H1 (cell line): ENCODE results near the gene UBC. TPM values are rescaled to one million over a fixed set of nuclear protein-coding genes. Genes with fewer than 3 reads are reported as not detected.

Experiments used
- BACH1 ChIP-seq: IDR thresholded peaks from 2 replicates; pipeline ENCODE4 v1.6.1; 2012; ENCODE audit warnings: low read length, improper control_type of control experiment
- BRCA1 ChIP-seq: IDR thresholded peaks from 2 replicates; pipeline ENCODE4 v1.6.1; 2012; ENCODE audit warnings: low read depth, low read length, improper control_type of control experiment
- CBX5 ChIP-seq: fragments of 300-800, 300-1000 bp; sonication (generic); IDR thresholded peaks from 2 replicates; pipeline ENCODE4 v1.7.1; 2016; ENCODE audit warnings: antibody characterized with exemption, low read length, low read depth
- CHD1 ChIP-seq: IDR thresholded peaks from 2 replicates; pipeline ENCODE4 v1.6.1; 2012; ENCODE audit warnings: low read depth, low read length, improper control_type of control experiment
- EP300 ChIP-seq, 2 experiments: IDR thresholded peaks; 1 replicate in 1 of 2; 2 replicates in 1 of 2; pipeline ENCODE4 v1.6.1; 2011 to 2012; ENCODE audit warnings: low read depth in 2 of 2, low read length in 2 of 2, mild to moderate bottlenecking in 2 of 2, borderline replicate concordance in 1 of 2, inconsistent platforms in 1 of 2, moderate library complexity in 1 of 2
- HDAC2 ChIP-seq, 2 experiments: fragments of 300-600 bp in 1 of 2; sonication (generic) in 1 of 2; IDR thresholded peaks; 2 replicates each; pipeline ENCODE4 v1.6.1; 2011 to 2012; ENCODE audit warnings: low read depth in 2 of 2, low read length in 2 of 2, mild to moderate bottlenecking in 2 of 2, moderate library complexity in 2 of 2, borderline replicate concordance in 1 of 2, inconsistent platforms in 1 of 2
- HDAC6 ChIP-seq: IDR thresholded peaks from one replicate; pipeline ENCODE4 v1.7.1; 2012; ENCODE audit warnings: low read depth, mild to moderate bottlenecking, inconsistent platforms, low read length, moderate library complexity
- MAFK ChIP-seq: IDR thresholded peaks from 2 replicates; pipeline ENCODE4 v1.6.1; 2012; ENCODE audit warnings: low read depth, mild to moderate bottlenecking, improper control_type of control experiment, low read length
- POLR2A ChIP-seq, 2 experiments: IDR thresholded peaks; 1 replicate in 1 of 2; 2 replicates in 1 of 2; pipeline ENCODE4 v1.6.1; 2011; ENCODE audit warnings: low read depth in 2 of 2, low read length in 2 of 2, mild to moderate bottlenecking in 2 of 2; ENCODE audit errors: control extremely low read depth in 1 of 2
- RAD21 ChIP-seq, 2 experiments: IDR thresholded peaks in 1 of 2; conservative IDR thresholded peaks in 1 of 2; 2 replicates each; pipeline ENCODE4 v1.6.1; 2011; ENCODE audit warnings: low read depth in 2 of 2, low read length in 2 of 2, improper control_type of control experiment in 1 of 2, inconsistent platforms in 1 of 2, mild to moderate bottlenecking in 1 of 2, moderate library complexity in 1 of 2
- RBBP5 ChIP-seq: IDR thresholded peaks from 2 replicates; pipeline ENCODE4 v1.7.1; 2012; ENCODE audit warnings: low read depth, mild to moderate bottlenecking, inconsistent platforms, low read length, moderate library complexity, borderline replicate concordance
- RFX5 ChIP-seq: IDR thresholded peaks from 2 replicates; pipeline ENCODE4 v1.6.1; 2011; ENCODE audit warnings: low read depth, low read length, improper control_type of control experiment, borderline replicate concordance
- RNF2 ChIP-seq: fragments of 200-900, 300-1000 bp; sonication (generic); IDR thresholded peaks from 2 replicates; pipeline ENCODE4 v1.7.1; 2016; ENCODE audit warnings: borderline replicate concordance, low read depth, mild to moderate bottlenecking, antibody characterized with exemption, low read length; ENCODE audit not compliant: poor library complexity, severe bottlenecking; ENCODE audit errors: missing control alignments
- SAP30 ChIP-seq: fragments of 300-600 bp; sonication (generic); IDR thresholded peaks from 2 replicates; pipeline ENCODE4 v1.7.1; 2012; ENCODE audit warnings: low read length, moderate library complexity, mild to moderate bottlenecking, inconsistent platforms; ENCODE audit not compliant: insufficient read depth, insufficient replicate concordance
- SIN3A ChIP-seq, 2 experiments: IDR thresholded peaks in 1 of 2; conservative IDR thresholded peaks in 1 of 2; 2 replicates each; pipeline ENCODE4 v1.6.1; 2011 to 2012; ENCODE audit warnings: low read length in 2 of 2, improper control_type of control experiment in 1 of 2, low read depth in 1 of 2, mild to moderate bottlenecking in 1 of 2
- SIX5 ChIP-seq: IDR thresholded peaks from 2 replicates; pipeline ENCODE4 v1.6.1; 2011; ENCODE audit warnings: mild to moderate bottlenecking, low read depth, low read length
- SP1 ChIP-seq: IDR thresholded peaks from 2 replicates; pipeline ENCODE4 v1.6.1; 2011; ENCODE audit warnings: low read depth, low read length
- SP2 ChIP-seq: IDR thresholded peaks from 2 replicates; pipeline ENCODE4 v1.6.1; 2012; ENCODE audit warnings: mild to moderate bottlenecking, low read length, inconsistent platforms
- SP4 ChIP-seq: IDR thresholded peaks from 2 replicates; pipeline ENCODE4 v1.6.1; 2012; ENCODE audit warnings: low read length, inconsistent platforms
- SRF ChIP-seq: IDR thresholded peaks from 2 replicates; pipeline ENCODE4 v1.6.1; 2011; ENCODE audit warnings: mild to moderate bottlenecking, low read depth, low read length, moderate library complexity
- TAF1 ChIP-seq: IDR thresholded peaks from 2 replicates; pipeline ENCODE4 v1.6.1; 2011; ENCODE audit warnings: mild to moderate bottlenecking, low read depth, low read length
- TCF12 ChIP-seq: IDR thresholded peaks from 2 replicates; pipeline ENCODE4 v1.6.1; 2011; ENCODE audit warnings: low read depth, mild to moderate bottlenecking, low read length
- TEAD4 ChIP-seq: IDR thresholded peaks from 2 replicates; pipeline ENCODE4 v1.6.1; 2012; ENCODE audit warnings: low read depth, low read length, inconsistent platforms, mixed read lengths
- YY1 ChIP-seq: IDR thresholded peaks from 2 replicates; pipeline ENCODE4 v1.6.1; 2011; ENCODE audit warnings: low read depth, mild to moderate bottlenecking, low read length
- polyA plus RNA-seq, 7 experiments: library from polyadenylated mRNA; depleted of rRNA in 3 of 7; stranded (reverse) in 5 of 7; unstranded in 2 of 7; fragments of >200 nt in 5 of 7; fragments of 200-250 nt in 2 of 7; gene quantifications; 1 replicate in 5 of 7; 2 replicates in 1 of 7; 4 replicates in 1 of 7; pipeline versions ENCODE4 v1.2.1 to v1.2.3, GENCODE V29; 2011 to 2013; ENCODE audit warnings: missing spikeins in 2 of 7, mixed read lengths in 2 of 7
- total RNA-seq: library from RNA; stranded (reverse); fragmentation: NEBNext Ultra II Directional; extraction: Animal tissue kit (Norgen Biotek cat#: 25700); gene quantifications from 2 replicates; pipeline ENCODE4 v1.2.1, GENCODE V29; 2021

UBC gene
- total and polyA plus RNA-seq, 2 of the 8 experiments (the other 6 are each of a cell fraction or from before 2014, with no cell fraction given), result 559 to 749 TPM

DNA sequence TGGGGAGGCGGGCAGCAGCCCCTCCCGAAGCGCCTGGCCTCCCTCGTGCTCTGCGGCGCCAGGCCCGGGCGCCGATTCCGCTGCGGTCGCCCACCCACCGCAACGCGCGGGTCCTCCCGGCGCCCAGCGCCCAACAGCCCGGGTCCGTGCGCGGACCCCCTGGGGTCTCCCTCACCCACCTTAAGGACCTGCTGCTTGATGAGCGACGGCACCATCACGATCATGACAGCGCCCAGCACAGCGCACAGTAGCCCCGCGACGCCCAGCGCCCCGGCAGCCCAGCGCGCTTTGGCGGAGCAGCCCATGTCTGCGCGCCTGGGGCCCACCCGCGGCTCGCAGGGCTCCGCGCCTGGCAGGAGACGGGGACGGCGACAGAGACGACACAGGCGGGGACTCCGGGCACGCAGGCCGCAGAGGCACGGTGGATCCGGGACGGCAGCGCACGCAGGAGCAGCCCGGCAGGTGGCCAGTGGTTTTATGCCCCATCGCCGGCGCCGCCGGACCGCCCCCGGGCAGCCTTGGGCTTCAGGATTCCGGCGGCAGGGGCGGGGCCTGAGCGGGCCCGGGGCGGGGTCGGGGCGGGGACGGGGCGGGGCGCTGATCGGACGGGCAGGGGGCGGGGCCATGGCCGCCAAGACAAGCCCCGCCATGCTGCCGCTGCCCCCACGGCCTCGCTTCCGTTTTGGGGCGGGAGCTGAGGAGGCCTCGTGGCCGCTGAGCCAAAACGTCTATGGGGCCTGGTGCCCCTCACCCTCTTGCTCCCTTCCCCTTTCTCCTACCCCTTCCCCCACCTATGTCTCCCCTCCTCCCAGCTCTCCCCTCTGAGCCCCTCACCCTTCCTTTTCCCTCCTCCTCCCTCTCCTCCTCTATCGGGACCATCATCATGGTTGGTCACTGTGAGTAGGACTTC, 50.8 kb downstream of the UBC start, which contains the start of gene SCARB1 (continued):
- TF ChIP-seq CHD1 (no peak), BRCA1 (no peak), RAD21 (IDR thresholded peaks at IDR 0.05 in 1 of 2, conservative IDR thresholded peaks at IDR 0.05 in 1 of 2; ENCODE audit: low read depth in 2 of 2, low read length in 2 of 2) (no peak), EP300 (IDR thresholded peaks at IDR 0.05; ENCODE audit: borderline replicate concordance in 1 of 2, low read depth in 2 of 2, low read length in 2 of 2) (no peak), BACH1 (no peak), SP4 (no peak), RFX5 (no peak), SP2 (no peak), TAF1 (peak; percentile 65), HDAC6 (no peak), SIN3A (conservative IDR thresholded peaks at IDR 0.05 in 1 of 2, IDR thresholded peaks at IDR 0.05 in 1 of 2; ENCODE audit: low read depth in 1 of 2, low read length in 2 of 2) (no peak), SIX5 (no peak), SAP30 (no peak), RNF2 (no peak), TEAD4 (no peak), SRF (no peak), HDAC2 (IDR thresholded peaks at IDR 0.05; ENCODE audit: borderline replicate concordance in 1 of 2, low read depth in 2 of 2, low read length in 2 of 2) (no peak), YY1 (peak; percentile 78; the same call in 1 of the 2 replicates), RBBP5 (peak; percentile 75; the same call in 1 of the 2 replicates), CBX5 (no peak), MAFK (no peak), POLR2A (IDR thresholded peaks at IDR 0.05; ENCODE audit: control extremely low read depth in 1 of 2, low read depth in 2 of 2, low read length in 2 of 2) (peak in 1 of 2 experiments; percentile 45; a peak in 1 of 3 replicates), TCF12 (no peak), SP1 (no peak)
